Fibroblast of skin of right quadriceps (primary cell): ENCODE results near the gene LGALS9C.
A peak's percentile ranks its signal among the peaks of the same experiment; 100 is the strongest.
"Not testable (repeated sequence)": the region's sequence is repeated elsewhere in the genome, so short reads cannot be mapped to it uniquely, and the experiment has no call there.

ENCODE experiments used
- DNase-seq: peaks from one replicate; pipeline ENCODE4 v3.0.0-alpha.2; 2013

LGALS9C gene

GRCh38 chr17:18478977-18479595 lies 2.5 kb downstream of the LGALS9C start:
- not testable (repeated sequence) for DNase-seq

GRCh38 chr17:18481775-18482174 lies 5.2 kb downstream of the LGALS9C start:
- DNase-seq, result not testable (repeated sequence)

GRCh38 chr17:18485936-18486464 lies 9.4 kb downstream of the LGALS9C start:
- not testable (repeated sequence) for DNase-seq

- DNase-seq, result not testable (repeated sequence)
Observed at GRCh38 chr17:18487633-18488032, 11.0 kb downstream of the LGALS9C start.

DNA sequence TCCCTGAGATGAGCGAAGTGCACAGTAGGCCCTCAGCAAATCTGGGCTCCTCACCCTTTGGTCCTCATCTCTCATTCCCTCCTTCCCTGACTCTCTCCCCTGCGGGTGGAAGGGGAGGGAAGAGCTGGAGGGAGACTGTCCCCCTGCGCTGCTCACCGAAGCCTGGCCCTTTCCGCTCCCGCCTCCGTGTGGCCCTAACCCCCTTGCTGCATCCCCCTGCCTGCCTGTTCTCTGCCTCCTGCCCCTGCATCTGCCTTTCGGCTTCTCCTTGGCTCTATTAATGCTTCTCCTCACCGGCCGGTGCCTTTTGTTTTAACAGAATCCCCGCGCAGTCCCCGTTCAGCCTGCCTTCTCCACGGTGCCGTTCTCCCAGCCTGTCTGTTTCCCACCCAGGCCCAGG lies 12.0 kb downstream of the LGALS9C start:
- not testable (repeated sequence) for DNase-seq

DNA sequence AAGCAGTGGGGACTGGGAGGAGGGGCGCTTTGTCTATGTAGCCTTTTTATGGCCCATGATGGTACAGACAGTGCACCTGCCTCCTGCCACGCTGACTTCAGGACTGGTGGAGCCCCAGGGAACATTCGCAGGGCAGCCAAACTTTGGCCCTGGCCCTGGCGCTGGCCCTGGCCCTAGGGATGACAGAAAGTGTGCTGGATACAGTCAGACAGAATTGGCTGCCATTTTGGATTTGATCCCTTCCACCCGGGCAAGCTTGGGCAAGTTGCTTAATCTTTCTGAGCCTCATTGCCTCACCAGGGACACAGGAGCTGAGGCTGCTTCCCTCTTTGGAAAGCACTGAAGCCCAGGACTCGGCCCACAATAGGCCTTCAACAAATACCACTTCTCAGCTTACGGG lies 13.4 kb downstream of the LGALS9C start:
- not testable (repeated sequence) for DNase-seq

DNA sequence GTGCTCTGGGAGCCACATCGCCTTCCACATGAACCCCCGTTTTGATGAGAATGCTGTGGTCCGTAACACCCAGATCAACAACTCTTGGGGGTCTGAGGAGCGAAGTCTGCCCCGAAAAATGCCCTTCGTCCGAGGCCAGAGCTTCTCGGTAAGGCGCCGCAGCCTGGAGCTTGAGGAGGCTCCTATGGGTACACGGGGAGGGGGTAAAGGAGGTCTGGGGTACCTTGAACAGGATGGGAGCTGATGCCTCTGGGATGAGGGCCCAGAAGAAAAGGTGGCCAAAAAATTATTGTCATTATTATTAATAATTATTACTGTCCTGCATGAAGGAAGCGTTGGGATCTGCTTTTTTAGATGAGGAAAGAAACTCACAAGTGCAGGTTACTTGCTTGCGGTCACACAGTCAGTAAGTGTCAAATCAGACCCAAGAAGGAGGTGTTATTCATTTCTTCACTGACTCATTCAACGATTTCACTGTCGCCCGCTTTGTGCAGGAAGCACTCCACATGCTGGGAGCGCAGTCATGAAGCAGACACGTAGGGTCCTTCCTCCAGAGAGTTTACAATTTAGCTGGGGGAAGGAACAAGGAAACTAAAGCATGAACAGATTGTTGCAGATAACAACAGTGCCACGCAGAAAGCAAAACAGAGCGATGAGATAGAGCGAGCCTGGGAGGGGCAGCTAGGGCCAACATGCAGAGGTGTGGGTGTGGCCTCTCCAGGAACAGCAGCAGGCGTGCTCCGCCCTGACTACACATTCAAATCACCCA lies 16.3 kb downstream of the LGALS9C start:
- DNase-seq, result peak; percentile 28

DNA sequence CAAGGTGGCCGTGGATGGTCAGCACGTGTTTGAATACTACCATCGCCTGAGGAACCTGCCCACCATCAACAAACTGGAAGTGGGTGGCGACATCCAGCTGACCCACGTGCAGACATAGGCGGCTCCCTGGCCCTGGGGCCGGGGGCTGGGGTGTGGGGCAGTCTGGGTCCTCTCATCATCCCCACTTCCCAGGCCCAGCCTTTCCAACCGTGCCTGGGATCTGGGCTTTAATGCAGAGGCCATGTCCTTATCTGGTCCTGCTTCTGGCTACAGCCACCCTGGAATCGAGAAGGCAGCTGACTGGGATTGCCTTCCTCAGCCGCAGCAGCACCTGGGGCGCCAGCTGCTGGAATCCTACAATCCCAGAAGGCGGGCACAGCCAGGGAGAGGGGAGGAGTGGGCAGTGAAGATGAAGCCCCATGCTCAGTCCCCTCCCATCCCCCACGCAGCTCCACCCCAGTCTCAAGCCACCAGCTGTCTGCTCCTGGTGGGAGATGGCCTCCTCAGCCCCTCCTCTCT lies 17.7 kb downstream of the LGALS9C start:
- not testable (repeated sequence) for DNase-seq

- not testable (repeated sequence) for DNase-seq
Observed at GRCh38 chr17:18497044-18497443, 20.5 kb downstream of the LGALS9C start.

- DNase-seq, result not testable (repeated sequence)
Observed at GRCh38 chr17:18499100-18499499, 22.5 kb downstream of the LGALS9C start.

GRCh38 chr17:18499756-18500155 lies 23.2 kb downstream of the LGALS9C start:
- not testable (repeated sequence) for DNase-seq

GRCh38 chr17:18500281-18500680 lies 23.7 kb downstream of the LGALS9C start:
- DNase-seq, result not testable (repeated sequence)

GRCh38 chr17:18500816-18501215 lies 24.2 kb downstream of the LGALS9C start:
- DNase-seq, result not testable (repeated sequence)

DNA sequence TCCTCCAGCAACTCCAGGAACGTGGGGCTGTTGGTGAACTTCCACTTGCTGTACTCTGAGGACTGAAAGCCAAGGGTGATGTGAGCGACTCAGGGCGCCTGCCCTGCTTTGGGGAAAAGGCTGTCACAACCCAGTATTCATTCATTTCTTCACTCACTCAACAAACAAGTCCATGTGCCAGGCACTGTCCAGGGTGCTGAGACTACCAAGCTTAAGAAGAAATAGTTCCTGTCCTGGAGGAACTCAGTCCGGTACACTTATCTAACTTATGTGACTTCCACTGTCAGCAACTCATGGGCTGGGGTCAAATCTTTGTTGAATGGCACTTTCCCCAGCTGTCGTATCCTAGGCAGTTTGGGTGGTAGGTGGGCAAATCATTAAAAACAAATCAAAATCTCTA lies 26.6 kb downstream of the LGALS9C start:
- not testable (repeated sequence) for DNase-seq

GRCh38 chr17:18507729-18508128 lies 31.1 kb downstream of the LGALS9C start:
- DNase-seq, result not testable (repeated sequence)

DNA sequence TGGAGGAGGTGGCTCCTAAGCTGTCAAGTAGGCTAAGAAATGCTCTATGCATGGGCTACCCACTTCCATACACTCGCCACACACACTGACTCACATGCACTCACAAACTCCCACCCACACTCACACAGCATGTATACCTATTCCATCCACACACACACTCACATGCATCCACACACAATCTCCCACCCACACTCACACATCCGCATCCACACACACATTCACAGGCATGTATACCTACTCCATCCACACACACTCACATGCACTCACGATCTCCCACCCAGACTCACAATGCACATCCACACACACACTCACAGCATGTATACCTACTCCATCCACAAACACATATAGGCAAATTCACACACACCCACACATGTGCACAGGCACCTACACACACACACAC lies 32.1 kb downstream of the LGALS9C start:
- DNase-seq, result not testable (repeated sequence)

GRCh38 chr17:18521100-18521499 lies 44.5 kb downstream of the LGALS9C start:
- not testable (repeated sequence) for DNase-seq

DNA sequence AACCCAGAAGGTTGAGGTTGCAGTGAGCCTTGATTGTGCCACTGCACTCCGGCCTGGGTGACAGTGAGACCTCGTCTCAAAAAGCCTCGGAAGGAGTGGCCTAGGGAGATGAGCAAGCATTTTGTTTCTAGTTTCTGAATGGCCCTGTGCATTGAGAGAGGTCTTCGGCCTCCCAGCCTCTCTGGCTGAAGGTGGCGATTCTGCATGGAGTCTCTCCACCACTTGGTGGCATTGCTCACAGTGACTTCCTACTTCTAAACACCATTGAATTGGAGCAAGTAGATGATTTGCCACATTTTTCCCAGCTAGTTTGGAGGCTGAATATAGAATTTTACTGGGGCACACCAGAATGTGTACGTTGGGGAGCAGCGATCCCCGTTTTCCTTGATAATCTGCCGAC lies 48.4 kb downstream of the LGALS9C start:
- DNase-seq, result not testable (repeated sequence)

- DNase-seq, result not testable (repeated sequence)
Observed at GRCh38 chr17:18526168-18526800, 49.7 kb downstream of the LGALS9C start.

DNA sequence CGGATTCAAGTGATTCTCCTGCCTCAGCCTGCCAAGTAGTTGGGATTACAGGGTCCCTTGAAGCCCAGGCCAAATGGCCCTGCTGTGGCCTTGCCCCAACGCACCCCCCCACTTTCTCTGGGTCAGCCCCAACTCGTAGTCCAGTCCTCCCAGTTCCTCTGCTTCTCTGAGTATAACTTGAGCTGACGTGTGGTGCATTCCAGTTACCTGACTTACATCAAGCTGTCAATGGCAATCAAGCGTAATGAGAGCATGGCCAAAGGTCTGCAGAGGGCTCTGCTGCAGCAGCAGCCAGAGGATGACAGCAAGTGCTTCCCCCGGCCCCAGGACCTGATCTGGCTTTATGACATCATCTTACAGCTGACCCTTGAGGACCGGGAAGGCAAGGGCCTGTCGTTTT lies 50.8 kb downstream of the LGALS9C start:
- not testable (repeated sequence) for DNase-seq

DNA sequence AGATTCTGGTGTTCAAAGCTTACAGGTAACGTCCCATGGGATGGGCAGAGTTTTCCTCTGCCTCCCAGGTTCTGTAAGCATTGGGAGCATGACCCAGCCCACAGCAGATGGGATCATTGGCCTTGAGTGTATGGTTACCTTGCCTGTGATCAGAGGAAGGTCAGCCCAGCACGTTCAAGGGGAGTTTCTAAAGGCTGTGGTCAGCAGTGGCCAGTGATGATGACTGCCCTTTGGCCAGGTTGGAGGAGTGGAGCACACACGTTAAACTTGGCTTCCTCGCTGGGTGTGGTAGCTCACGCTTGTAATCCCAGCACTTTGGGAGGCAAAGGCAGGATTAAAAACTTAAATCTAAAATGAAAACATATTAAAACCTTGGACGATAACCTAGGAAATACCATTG lies 51.8 kb downstream of the LGALS9C start:
- DNase-seq, result not testable (repeated sequence)

- DNase-seq, result not testable (repeated sequence)
Observed at GRCh38 chr17:18528899-18529500, 52.4 kb downstream of the LGALS9C start.

DNA sequence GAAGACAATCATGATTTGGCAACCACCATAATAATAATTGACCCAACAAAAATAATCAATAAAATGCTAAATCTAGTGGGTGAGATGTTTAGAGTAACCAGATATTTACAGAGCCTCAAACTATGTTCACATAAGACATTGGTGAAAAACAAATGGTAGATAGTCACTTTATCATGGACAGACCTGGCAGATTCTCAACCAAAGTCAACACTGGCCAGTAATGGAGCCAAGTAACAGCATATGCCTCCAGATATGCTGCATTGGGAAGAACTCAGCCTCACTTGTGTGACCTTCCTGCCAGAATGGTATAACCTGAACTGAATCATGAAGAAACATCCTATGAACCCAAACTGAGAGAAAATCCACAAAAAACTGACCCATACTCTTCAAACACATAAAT lies 53.8 kb downstream of the LGALS9C start:
- DNase-seq, result not testable (repeated sequence)
